ENCODE data around the gene TPPP. TPM values are rescaled to one million over a fixed set of nuclear protein-coding genes. Genes with fewer than 3 reads are reported as not detected.

The TPPP gene
- total and polyA plus RNA-seq, 2 of the 13 experiments (the other 11 are each of a cell fraction or from before 2014, with no cell fraction given): 0.07 TPM; not detected in 1

DNA sequence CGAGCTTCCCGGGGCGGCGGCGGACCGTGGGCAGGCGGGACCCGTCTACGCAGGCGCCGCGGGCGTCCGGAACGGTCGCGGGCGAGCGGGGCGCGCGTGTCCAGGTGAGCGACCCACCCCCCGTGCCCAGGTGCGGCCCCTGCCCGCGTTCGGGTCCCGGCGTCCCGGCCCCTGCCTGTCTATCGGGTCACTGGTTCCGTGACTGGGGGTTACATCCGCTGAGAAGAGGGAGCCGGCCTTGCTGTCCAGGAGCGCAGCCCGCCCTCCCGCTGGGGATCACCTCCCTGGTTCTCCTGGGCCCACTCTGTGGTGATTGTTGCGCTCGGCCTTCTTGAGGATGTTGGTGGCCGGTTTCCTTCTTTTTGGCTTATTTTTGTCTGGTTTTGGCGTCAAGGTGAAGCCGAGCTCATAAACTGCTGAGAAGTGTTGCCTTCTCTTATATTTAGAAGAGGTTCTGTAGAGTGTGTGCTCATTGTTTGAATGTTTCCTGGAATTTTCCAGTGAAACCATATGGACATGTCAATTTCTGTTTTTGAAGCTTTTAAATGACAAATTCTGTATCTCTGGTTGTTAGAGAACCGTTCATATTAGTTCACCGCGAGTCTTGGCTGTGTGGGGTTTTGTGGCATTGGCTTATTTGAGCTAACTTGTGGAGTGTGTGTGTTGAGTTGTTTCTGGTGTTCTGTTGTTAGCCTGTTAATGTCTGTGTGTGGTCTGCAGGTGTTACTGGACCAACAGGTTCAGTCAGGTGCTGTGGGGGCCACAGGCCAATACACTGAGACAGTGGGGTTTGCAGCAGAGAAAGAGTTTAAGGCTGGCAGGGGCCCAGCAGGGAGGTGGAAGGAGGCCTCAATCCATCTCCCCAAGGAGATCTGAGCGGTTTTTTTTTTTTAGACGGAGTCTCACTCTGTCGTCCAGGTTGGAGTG is 80.4 kb downstream of the TPPP start (continued):
- TF ChIP-seq, protein P1, sequence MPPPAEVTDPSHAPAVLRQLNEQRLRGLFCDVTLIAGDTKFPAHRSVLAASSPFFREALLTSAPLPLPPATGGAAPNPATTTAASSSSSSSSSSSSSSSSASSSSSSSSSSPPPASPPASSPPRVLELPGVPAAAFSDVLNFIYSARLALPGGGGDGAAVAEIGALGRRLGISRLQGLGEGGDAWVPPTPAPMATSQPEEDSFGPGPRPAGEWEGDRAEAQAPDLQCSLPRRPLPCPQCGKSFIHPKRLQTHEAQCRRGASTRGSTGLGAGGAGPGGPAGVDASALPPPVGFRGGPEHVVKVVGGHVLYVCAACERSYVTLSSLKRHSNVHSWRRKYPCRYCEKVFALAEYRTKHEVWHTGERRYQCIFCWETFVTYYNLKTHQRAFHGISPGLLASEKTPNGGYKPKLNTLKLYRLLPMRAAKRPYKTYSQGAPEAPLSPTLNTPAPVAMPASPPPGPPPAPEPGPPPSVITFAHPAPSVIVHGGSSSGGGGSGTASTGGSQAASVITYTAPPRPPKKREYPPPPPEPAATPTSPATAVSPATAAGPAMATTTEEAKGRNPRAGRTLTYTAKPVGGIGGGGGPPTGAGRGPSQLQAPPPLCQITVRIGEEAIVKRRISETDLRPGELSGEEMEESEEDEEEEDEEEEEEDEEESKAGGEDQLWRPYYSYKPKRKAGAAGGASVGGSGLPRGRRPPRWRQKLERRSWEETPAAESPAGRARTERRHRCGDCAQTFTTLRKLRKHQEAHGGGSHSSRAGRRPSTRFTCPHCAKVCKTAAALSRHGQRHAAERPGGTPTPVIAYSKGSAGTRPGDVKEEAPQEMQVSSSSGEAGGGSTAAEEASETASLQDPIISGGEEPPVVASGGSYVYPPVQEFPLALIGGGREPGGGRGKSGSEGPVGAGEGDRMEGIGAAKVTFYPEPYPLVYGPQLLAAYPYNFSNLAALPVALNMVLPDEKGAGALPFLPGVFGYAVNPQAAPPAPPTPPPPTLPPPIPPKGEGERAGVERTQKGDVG (CRISPR knock-in tag; IDR thresholded peaks at IDR 0.05; ENCODE audit: borderline replicate concordance): no peak
- TF ChIP-seq, protein P2, sequence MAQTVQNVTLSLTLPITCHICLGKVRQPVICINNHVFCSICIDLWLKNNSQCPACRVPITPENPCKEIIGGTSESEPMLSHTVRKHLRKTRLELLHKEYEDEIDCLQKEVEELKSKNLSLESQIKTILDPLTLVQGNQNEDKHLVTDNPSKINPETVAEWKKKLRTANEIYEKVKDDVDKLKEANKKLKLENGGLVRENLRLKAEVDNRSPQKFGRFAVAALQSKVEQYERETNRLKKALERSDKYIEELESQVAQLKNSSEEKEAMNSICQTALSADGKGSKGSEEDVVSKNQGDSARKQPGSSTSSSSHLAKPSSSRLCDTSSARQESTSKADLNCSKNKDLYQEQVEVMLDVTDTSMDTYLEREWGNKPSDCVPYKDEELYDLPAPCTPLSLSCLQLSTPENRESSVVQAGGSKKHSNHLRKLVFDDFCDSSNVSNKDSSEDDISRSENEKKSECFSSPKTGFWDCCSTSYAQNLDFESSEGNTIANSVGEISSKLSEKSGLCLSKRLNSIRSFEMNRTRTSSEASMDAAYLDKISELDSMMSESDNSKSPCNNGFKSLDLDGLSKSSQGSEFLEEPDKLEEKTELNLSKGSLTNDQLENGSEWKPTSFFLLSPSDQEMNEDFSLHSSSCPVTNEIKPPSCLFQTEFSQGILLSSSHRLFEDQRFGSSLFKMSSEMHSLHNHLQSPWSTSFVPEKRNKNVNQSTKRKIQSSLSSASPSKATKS (CRISPR knock-in tag; IDR thresholded peaks at IDR 0.05): no peak
- peak; percentile 78 for TF ChIP-seq ZMYM2 (CRISPR knock-in tag; IDR thresholded peaks at IDR 0.05)
- TF ChIP-seq, protein P3, sequence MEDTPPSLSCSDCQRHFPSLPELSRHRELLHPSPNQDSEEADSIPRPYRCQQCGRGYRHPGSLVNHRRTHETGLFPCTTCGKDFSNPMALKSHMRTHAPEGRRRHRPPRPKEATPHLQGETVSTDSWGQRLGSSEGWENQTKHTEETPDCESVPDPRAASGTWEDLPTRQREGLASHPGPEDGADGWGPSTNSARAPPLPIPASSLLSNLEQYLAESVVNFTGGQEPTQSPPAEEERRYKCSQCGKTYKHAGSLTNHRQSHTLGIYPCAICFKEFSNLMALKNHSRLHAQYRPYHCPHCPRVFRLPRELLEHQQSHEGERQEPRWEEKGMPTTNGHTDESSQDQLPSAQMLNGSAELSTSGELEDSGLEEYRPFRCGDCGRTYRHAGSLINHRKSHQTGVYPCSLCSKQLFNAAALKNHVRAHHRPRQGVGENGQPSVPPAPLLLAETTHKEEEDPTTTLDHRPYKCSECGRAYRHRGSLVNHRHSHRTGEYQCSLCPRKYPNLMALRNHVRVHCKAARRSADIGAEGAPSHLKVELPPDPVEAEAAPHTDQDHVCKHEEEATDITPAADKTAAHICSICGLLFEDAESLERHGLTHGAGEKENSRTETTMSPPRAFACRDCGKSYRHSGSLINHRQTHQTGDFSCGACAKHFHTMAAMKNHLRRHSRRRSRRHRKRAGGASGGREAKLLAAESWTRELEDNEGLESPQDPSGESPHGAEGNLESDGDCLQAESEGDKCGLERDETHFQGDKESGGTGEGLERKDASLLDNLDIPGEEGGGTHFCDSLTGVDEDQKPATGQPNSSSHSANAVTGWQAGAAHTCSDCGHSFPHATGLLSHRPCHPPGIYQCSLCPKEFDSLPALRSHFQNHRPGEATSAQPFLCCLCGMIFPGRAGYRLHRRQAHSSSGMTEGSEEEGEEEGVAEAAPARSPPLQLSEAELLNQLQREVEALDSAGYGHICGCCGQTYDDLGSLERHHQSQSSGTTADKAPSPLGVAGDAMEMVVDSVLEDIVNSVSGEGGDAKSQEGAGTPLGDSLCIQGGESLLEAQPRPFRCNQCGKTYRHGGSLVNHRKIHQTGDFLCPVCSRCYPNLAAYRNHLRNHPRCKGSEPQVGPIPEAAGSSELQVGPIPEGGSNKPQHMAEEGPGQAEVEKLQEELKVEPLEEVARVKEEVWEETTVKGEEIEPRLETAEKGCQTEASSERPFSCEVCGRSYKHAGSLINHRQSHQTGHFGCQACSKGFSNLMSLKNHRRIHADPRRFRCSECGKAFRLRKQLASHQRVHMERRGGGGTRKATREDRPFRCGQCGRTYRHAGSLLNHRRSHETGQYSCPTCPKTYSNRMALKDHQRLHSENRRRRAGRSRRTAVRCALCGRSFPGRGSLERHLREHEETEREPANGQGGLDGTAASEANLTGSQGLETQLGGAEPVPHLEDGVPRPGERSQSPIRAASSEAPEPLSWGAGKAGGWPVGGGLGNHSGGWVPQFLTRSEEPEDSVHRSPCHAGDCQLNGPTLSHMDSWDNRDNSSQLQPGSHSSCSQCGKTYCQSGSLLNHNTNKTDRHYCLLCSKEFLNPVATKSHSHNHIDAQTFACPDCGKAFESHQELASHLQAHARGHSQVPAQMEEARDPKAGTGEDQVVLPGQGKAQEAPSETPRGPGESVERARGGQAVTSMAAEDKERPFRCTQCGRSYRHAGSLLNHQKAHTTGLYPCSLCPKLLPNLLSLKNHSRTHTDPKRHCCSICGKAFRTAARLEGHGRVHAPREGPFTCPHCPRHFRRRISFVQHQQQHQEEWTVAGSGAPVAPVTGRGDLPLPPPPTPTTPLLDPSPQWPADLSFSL (CRISPR knock-in tag; IDR thresholded peaks at IDR 0.05): no peak
- no peak for TF ChIP-seq TEAD3 (CRISPR knock-in tag; optimal IDR thresholded peaks at IDR 0.05; ENCODE audit: borderline replicate concordance)
- peak; percentile 29 for TF ChIP-seq ZFX (CRISPR knock-in tag; IDR thresholded peaks at IDR 0.05; ENCODE audit: low read depth)
- no peak for TF ChIP-seq ZNF83 (CRISPR knock-in tag; IDR thresholded peaks at IDR 0.05; ENCODE audit: borderline replicate concordance)
- TF ChIP-seq RAD51 (IDR thresholded peaks at IDR 0.05; ENCODE audit: borderline replicate concordance): no peak
- TF ChIP-seq SUZ12 (IDR thresholded peaks at IDR 0.05; ENCODE audit: low read depth, low read length): no peak
- TF ChIP-seq ZNF225 (CRISPR knock-in tag; IDR thresholded peaks at IDR 0.05): no peak
- TF ChIP-seq MXI1 (IDR thresholded peaks at IDR 0.05; ENCODE audit: borderline replicate concordance, low read depth, low read length): 0 out of 3 replicates have a peak, but pooled peaks have one; percentile 9
- 0 out of 2 replicates have a peak, but pooled peaks have one; percentile 3 for TF ChIP-seq POGZ (CRISPR knock-in tag; IDR thresholded peaks at IDR 0.05)
- peak; percentile 27 for TF ChIP-seq HNRNPLL (IDR thresholded peaks at IDR 0.05; ENCODE audit: low read depth, low read length, poor library complexity, severe bottlenecking)
- TF ChIP-seq ZMAT3 (CRISPR knock-in tag; conservative IDR thresholded peaks at IDR 0.05): peak; percentile 41; the same call in 1 of the 2 replicates
- no peak for TF ChIP-seq CHCHD3 (CRISPR knock-in tag; IDR thresholded peaks at IDR 0.05)
- 0 out of 2 replicates have a peak, but pooled peaks have one; percentile 15 for TF ChIP-seq MEIS2 (CRISPR knock-in tag; IDR thresholded peaks at IDR 0.05)
- TF ChIP-seq SRY (CRISPR knock-in tag; IDR thresholded peaks at IDR 0.05): no peak; the same call in 1 of the 2 replicates

Measured in HepG2 (cell line).